HG02798 (cell line): ENCODE measurements around the gene ZDHHC11B.
A peak's percentile ranks its signal among the peaks of the same experiment; 100 is the strongest.
"Not testable (repeated sequence)": the region's sequence is repeated elsewhere in the genome, so short reads cannot be mapped to it uniquely, and the experiment has no call there.

Experiments
- ATAC-seq: cut with Tn5 transposase; IDR thresholded peaks from one replicate; pipeline ENCODE4 v1.9.1; 2021; ENCODE audit warnings: mild to moderate bottlenecking; ENCODE audit not compliant: unreplicated experiment, poor library complexity

Gene ZDHHC11B, protein sequence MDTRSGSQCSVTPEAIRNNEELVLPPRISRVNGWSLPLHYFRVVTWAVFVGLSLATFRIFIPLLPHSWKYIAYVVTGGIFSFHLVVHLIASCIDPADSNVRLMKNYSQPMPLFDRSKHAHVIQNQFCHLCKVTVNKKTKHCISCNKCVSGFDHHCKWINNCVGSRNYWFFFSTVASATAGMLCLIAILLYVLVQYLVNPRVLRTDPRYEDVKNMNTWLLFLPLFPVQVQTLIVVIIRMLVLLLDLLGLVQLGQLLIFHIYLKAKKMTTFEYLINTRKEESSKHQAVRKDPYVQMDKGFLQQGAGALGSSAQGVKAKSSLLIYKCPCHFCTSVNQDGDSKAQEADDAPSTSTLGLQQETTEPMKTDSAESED

DNA sequence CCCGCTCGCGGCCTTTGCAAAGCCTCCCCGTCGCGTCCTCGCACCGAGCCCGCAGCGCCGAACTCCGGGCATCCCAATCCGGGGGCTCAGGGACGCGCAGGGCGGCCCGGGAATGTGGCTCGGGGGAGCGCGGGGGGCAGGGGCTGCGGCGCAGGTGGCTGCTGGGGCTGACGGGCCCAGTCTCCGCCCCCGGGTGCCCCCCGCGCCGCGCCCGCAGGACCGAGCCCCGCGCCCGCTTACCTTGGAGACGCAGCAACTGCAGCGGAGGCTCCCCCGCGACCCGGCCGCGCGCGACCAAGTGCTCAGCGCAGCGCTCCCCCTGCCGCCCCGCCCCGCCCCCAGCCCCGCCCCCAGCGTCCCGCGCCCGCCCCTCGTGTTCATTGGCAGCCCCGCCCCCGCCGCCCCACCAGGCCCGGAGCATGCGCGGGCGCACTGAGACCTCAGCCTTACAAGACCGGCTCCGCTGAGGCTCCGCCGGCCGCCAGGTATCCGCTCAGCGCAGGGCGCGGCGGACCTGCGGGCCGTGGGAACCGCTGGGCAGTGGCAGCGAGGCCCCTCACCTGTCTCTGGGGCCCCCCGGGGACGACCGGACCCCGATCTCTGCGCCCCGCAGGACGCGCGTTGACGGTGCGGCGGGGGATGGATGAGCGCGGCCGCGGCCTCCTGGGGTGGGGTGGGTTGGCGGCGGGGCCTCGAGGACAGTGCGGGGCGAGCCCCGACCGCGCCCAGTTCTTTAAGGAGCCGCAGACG is at the start of gene ZDHHC11B:
ZDHHC11B (minus strand) TSS at position 302 of the 750 bp plus-strand sequence. CDS start 17,810 bp downstream, outside the sequence.
- peak; percentile 57 for ATAC-seq

DNA sequence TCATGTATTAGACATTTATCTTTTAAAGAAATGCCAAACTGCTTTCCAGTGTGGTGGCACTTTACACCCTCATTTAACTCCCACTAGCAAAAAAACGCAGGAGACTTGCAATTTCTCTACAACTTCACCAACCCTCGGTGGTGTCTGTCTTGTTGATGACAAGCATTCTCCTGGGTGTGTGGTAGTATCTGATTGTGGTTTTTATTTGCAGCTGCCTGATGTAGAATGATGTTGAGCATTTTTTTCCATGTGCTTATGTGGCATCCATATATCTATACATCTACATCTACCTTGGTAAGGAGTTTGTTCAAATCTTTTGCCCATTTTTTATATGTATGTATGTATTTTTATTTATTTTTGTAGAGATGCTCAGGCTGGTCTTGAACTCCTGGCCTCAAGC is 49.5 kb upstream of the ZDHHC11B start:
- ATAC-seq = not testable (repeated sequence)

DNA sequence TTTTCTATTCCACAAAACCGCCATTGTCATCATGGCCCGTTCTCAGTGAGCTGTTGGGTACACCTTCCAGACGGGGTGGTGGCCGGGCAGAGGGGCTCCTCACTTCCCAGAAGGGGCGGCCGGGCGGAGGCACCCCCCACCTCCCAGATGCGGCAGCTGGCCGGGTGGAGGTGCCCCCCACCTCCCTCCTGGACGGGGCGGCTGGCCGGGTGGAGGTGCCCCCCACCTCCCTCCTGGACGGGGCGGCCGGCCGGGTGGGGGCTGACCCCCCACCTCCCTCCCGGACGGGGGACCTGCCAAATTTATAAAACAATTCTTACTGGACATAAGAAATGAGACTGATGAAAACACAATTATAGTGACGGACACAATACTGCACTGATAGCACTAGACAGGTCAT is 43.7 kb upstream of the ZDHHC11B start:
- not testable (repeated sequence) for ATAC-seq

DNA sequence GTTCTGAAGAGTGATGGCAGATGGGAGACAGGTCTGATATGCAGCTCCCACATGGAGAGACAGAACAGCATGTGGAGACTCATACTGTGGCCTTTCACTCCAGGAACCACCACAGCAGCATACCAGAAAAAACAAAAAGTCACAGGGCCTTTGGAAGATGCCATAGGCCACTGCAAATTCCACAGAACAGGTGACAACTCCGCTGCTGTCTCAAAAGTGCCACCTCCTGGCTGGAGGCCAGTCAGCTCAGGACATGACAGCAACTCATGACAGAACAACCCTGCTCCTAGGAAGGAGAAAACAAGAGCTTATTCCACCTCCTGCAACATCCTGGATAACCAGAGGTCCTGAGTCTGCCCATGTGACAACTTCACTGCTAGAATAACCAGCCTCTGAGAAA is 41.0 kb upstream of the ZDHHC11B start:
- ATAC-seq = not testable (repeated sequence)

DNA sequence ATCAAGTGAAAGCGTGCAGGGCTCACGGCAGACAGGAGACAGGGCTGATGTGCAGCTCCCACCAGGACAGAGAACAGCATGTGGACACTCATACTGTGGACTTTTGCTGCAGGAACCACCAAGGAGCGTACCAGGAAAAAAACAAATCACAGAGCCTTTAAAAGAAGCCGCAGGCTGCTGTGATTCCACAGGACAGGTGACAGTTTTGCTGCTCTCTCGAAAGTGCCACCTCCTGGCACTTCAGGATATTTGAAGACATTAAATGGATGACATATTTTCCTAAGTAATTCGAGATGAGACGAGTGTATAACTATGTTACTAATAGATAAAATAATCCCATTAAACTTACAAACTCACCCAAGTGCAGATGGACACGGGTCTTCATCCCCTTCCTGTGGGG is 37.0 kb upstream of the ZDHHC11B start:
- ATAC-seq = no peak

DNA sequence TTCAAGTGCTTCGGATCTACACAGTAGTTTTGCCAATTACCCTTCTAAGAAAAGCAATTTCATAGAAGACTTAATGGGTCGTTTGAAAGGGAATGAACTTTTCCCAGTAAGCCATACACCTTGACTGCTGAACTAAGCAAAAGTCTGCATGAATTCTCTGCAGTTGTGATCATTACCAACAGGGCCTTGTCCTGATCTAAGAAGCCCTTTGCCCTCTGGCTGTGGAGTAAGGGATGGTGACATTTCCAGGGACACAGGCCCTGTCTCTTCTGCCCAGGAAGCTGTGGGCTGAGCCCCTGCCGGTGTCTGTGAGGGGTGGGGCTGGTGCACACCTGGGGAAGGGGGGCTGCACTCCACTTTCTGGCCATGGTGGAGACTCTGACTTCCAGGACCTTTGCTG is 35.7 kb upstream of the ZDHHC11B start:
- ATAC-seq = no peak

DNA sequence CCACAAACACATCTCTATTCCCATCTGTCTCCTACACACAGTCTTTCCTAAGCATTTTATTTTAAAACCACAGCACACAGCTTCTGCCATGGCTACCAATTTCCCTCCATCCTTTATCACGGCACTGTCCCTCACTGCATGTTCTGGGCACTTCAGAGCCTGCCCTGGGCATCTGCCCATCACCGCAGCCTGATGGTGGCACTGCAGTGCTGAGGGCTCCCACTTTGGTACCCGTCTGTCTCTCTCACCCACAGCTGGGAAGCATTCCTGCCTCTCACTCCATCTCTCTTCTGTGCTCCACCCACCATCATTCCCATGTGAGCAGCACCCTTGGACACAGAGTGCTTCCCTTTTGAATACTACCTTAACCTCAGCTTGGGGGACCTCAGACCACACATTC is 34.5 kb upstream of the ZDHHC11B start:
- no peak for ATAC-seq

DNA sequence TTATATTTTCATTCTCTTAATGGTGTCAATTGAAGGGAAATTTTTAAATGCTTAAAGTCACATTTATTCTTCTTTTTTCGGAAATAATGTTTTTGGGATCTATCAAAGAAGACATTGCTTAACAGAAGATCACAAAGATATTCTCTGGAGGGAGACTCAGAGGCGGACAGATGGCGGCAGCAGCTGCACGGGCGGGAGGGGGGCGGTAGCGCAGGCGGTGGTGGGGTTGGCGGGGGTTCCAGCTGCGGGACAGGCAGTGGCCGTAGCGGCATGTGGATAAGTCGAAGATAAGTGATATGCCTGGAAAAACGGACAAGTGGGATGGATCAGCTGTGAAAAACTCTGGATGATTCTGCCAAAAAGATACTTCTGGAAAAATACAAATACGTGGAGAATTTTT is 31.6 kb upstream of the ZDHHC11B start:
- ATAC-seq = no peak

DNA sequence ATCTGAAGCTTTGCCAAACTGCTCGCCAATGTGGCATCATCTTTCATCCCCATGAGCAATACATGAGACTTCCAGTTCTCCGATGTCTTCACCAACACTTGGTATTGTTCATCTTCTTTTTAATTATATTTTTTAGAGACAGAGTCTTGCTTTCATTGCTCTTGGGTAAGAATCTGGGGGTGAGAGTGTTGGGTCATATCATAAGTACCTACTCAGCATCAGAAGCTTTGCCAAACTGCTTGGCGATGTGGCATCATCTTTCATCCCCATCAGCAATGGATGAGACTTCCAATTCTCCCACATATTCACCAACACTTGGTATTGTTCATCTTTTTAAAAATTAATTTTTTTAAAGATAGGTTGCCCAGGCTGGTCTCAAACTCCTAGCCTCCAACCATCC is 30.9 kb upstream of the ZDHHC11B start:
- ATAC-seq = no peak

DNA sequence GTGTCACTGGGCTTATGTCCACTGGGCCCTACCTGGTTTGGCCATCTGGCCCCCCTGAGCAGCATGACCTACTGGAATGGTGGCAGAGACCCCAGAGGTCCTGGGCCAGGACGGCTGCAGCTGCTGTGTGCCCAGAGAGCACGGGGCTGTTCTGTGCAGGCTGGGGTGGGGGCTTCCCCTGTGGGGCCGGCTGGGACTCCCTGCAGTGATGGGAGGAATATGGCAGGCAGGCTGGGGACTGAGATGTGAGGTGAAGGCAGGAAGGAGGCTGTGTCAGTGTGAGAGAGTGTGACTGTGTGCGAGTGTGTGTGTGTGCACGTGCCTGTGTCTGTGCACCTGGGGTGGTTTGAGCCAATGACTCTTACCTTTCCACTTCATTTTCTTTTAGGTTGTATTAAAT is 29.0 kb upstream of the ZDHHC11B start:
- ATAC-seq = not testable (repeated sequence)

DNA sequence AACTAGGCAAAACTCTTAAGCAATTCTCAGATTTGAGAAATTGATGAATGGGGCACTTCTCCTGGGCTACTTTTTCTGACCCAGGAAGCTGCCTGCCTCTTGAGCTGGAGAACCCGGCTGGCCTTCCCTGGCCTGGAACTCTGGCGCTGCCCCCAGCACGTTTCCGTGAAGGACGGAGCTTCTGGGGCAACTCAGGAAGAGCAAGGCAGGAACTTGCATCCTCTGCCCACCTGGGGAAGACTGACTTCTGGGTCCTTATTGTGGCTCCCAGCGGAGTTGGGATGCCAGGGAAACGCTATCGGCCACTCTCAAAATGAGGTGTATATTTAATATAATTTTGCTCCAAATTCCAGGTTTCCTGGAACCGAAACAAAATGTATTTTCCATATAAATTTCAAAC is 26.9 kb upstream of the ZDHHC11B start:
- not testable (repeated sequence) for ATAC-seq

DNA sequence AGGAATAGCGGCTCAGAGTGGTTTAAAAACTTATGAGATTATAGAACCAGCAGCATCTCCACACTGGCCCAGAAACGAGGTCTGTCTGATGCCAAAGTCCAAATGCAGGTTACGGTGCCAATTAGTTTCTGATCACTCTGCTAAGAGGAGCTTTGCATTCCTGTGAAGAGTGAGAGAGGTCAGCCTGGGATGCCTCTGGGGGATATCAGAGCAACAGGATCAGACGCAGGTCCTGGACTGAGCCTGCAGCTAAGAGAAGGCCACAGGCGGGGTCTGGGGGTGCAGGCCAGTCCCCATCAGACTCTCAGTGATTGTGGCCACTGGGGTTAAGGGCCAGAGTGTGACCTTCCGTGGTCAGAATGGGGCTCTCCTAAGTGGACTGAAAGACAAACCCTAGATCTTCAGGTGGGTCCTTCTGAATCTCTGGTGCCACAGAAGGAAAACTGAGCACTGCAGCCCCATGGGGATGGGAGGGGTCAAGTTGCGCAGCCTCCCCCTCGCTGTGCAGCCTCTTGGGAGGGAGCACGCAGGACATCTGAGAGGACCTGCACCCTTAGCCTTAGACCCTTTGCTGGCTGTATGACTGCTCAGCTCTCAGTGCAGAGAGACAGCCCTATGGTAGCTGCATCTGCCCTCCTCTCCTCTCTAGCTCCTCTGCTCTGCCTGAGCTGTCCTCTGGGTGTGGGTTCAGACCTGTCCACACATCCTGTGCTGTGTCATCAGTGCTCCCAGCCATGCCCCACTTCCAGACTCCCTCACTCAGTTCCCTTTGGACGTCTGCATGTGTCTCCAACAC is 23.4 kb upstream of the ZDHHC11B start:
- ATAC-seq = not testable (repeated sequence)

DNA sequence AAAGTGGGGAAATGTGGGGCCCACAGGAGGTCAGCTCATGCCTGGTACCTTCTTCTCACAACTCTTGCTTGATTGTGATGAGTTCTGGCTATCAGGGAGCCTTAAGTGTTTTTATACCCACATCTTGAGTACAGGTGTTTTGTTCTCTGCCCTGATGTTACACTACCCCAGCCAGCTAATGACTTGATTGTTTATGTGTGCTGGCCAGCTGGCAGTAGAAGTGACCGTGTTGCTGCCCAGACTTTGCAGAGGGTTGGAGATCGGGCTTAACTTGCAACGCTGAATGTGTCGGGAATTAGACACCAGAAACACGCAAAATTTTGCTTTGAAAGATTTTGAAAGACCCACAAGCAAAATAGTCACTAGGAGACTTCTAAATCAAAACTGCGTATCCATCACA is 16.9 kb upstream of the ZDHHC11B start:
- no peak for ATAC-seq

DNA sequence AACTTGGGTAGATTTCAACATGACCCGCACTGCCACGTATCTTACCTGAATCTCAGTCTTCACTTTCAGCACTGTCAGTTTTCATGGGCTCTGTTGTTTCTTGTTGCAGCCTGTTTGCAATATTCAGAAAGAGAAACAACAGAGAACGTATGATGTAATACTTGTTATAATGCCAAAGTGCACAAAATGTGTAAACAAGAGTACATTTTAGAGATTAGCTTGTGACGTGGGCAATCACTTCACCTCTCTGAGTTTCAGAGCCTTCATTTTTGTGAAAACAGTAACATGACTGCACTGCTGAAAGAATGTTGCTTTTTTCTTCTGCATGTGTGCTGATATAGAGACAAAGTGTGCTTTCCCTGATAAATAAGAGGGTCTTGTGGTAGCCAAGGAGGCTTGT is 16.5 kb upstream of the ZDHHC11B start:
- ATAC-seq = not testable (repeated sequence)

DNA sequence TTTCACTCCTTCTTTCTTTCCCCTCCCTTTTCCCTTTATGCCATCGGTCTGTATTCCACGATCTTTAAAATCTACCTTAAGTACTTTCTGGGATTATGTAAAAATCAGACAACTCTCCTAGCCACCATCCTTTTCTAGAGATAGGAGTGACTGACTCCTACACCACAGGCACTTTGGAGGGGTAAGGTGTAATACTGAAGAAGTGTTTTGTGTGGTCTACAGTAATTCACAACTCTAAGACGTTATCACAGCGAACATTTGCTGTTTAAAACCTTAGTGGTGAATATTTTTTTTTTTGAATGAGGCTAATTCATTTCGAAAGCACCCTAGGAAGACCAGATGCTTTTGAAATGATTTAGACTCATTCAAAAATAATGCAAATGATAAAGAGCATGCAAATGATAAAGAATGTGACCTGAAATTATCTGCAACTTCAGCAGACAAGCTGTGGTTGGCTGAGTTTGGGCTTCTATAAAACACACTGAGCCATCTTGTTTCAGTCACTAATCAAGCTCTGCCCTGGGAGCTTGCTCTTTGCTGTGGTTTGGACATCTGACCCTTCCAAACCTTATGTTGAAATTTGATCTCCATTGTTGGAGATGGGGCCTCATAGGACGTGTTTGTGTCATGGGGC is 14.1 kb upstream of the ZDHHC11B start:
- not testable (repeated sequence) for ATAC-seq

DNA sequence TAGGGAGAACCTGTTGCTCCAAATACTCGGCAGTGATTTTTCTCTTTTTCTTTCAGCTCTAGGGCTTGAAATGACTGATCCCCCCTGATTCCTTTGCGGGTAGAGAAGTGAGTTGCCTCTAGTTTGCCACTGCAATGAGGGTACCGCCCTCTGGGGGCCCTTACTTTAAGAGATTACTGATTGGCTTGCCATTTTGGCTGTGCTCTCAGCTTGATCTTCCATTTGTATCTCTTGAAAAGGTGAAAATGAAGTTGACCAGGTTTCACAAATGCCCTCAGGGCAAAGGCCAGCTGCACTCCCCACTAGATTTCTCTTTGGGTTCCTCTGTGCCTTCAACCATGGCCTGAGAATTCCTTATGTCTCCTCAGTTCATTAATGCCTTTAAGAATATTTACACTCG is 13.5 kb upstream of the ZDHHC11B start:
- ATAC-seq = not testable (repeated sequence)

DNA sequence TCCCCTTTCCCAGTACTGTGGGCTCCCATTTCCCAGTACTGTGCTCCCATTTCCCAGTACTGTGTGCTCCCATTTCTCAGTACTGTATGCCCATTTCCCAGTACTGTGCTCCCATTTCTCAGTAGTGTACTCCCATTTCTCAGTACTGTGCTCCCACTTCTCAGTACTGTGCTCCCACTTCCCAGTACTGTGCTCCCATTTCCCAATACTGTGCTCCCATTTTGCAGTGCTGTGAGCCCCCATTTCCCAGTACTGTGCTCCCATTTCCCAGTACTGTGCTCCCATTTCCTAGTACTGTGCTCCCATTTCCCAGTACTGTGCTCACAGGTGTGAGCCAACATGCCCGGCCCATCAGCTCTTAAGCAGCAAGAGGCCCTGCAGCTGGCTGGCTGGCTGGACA is 11.3 kb upstream of the ZDHHC11B start:
- ATAC-seq = not testable (repeated sequence)

DNA sequence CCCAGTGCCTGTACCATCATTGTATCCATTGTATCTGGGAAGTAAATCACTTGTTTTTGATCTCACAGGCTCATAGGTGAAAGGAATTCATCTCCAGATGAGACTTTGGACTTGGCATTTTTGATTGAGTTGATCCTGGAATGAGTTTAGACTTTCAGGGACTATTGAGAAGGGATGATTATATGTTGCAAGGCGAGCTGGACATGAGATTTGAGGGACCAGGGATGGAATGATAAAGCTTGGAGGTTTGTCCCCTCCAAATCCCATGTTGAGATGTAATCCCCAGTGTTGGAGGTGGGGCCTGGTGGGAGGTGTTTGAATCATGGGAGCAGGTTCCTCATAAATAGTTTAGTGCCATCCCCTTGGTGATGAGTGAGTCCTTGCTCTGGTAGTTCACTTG is 10.4 kb upstream of the ZDHHC11B start:
- ATAC-seq = not testable (repeated sequence)

DNA sequence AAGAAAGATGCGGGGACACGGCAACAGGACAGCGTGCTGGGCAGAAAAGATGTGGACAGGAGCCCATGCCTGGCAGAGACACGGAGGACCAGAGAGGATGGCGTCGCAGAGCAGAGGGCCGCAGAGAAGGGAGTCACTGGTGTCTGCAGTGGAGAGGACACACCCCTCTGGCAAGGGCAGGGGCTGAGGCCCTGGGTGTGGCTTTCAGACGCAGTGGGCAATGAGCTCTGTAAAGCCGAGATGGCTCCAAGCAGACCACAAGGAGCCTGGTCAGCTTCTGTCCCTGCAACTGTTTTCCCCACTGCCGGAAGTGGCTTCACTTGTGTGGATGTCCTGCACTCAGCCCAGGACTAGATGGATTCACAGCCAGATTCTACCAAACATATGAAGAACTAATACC is 4.2 kb upstream of the ZDHHC11B start:
- ATAC-seq = not testable (repeated sequence)

DNA sequence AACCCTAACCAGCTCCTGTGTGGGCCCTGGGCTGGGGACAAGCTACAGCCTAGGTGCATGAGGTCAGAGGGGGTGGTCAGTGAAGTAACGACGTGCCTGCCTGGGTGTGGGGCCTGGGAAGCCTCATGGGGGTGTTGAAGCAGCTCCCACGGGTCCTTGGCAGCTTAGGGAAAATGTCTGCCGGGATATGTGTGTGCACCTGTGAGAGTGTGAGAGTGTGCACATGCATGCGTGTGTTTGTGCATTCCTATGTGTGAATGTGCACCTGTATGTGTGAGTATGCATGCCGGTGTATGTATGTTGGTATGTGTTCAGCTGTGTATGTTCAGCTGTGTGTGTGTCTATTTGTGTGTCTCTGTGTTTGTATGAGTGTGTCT is 3.3 kb upstream of the ZDHHC11B start:
- not testable (repeated sequence) for ATAC-seq
